GM18498 (cell line): ENCODE measurements around the gene NPLOC4.

Experiments
- ATAC-seq: cut with Tn5 transposase; IDR thresholded peaks from one replicate; pipeline ENCODE4 v1.9.1; 2021; ENCODE audit warnings: mild to moderate bottlenecking, moderate library complexity; ENCODE audit not compliant: unreplicated experiment

NPLOC4 gene

GRCh38 chr17:81549826-81550225 lies 87.1 kb downstream of the NPLOC4 start:
- ATAC-seq: no peak

GRCh38 chr17:81549031-81549557 lies 87.8 kb downstream of the NPLOC4 start:
- no peak for ATAC-seq

GRCh38 chr17:81547614-81547982 lies 89.3 kb downstream of the NPLOC4 start:
- no peak for ATAC-seq

GRCh38 chr17:81546906-81547613 lies 89.9 kb downstream of the NPLOC4 start:
- ATAC-seq: no peak

- ATAC-seq: no peak
Measured at GRCh38 chr17:81545160-81545949, 91.6 kb downstream of the NPLOC4 start.

- no peak for ATAC-seq
Measured at GRCh38 chr17:81544281-81544974, 92.5 kb downstream of the NPLOC4 start.

GRCh38 chr17:81543756-81544155 lies 93.2 kb downstream of the NPLOC4 start:
- no peak for ATAC-seq

GRCh38 chr17:81543339-81543675 lies 93.6 kb downstream of the NPLOC4 start:
- ATAC-seq: no peak

- ATAC-seq: no peak
Measured at GRCh38 chr17:81542431-81543338, 94.2 kb downstream of the NPLOC4 start.

- no peak for ATAC-seq
Measured at GRCh38 chr17:81541123-81541522, 95.8 kb downstream of the NPLOC4 start.

- no peak for ATAC-seq
Measured at GRCh38 chr17:81540676-81541027, 96.3 kb downstream of the NPLOC4 start.

- no peak for ATAC-seq
Measured at GRCh38 chr17:81539961-81540675, 96.8 kb downstream of the NPLOC4 start.

GRCh38 chr17:81539571-81539900 lies 97.4 kb downstream of the NPLOC4 start:
- no peak for ATAC-seq

GRCh38 chr17:81538651-81539570 lies 98.0 kb downstream of the NPLOC4 start:
- ATAC-seq: no peak

- no peak for ATAC-seq
Measured at GRCh38 chr17:81537856-81538555, 98.9 kb downstream of the NPLOC4 start.

GRCh38 chr17:81537343-81537855 lies 99.5 kb downstream of the NPLOC4 start:
- no peak for ATAC-seq

GRCh38 chr17:81536299-81537290 lies 100.3 kb downstream of the NPLOC4 start:
- no peak for ATAC-seq
